Ectodermal cell (in vitro differentiated cells): Measurements from ENCODE around the gene FAM174C.
"Not testable (repeated sequence)": the region's sequence is repeated elsewhere in the genome, so short reads cannot be mapped to it uniquely, and the experiment has no call there.

ENCODE experiments used
- H3K27ac ChIP-seq: 2 replicates; pipeline ENCODE4 v1.7.0; 2013; ENCODE audit warnings: mild to moderate bottlenecking, low read depth, low read length; ENCODE audit not compliant: insufficient read depth, poor library complexity, severe bottlenecking
- H3K27me3 ChIP-seq: 2 replicates; pipeline ENCODE4 v1.7.0; 2013; ENCODE audit warnings: mild to moderate bottlenecking, low read length; ENCODE audit not compliant: insufficient read depth, control insufficient read depth, poor library complexity, severe bottlenecking
- H3K36me3 ChIP-seq: one replicate; pipeline ENCODE4 v1.7.0; 2013; ENCODE audit warnings: low read length; ENCODE audit not compliant: control insufficient read depth, insufficient read depth
- H3K4me1 ChIP-seq: one replicate; pipeline ENCODE4 v1.7.0; 2013; ENCODE audit warnings: low read length; ENCODE audit not compliant: control insufficient read depth, insufficient read depth
- H3K4me3 ChIP-seq: 2 replicates; pipeline ENCODE4 v1.7.0; 2013; ENCODE audit warnings: low read depth, low read length, control low read depth; ENCODE audit not compliant: insufficient read depth
- H3K9me3 ChIP-seq: 2 replicates; pipeline ENCODE4 v1.7.0; 2013; ENCODE audit warnings: mild to moderate bottlenecking, low read length, moderate library complexity; ENCODE audit not compliant: control insufficient read depth
- WGBS, 2 experiments: methylation state at CpG; one replicate each; pipeline ENCODE4 v1.1.7; 2013; ENCODE audit warnings: missing lambda C conversion rate in 2 of 2; 5-methylcytosine and 5-hydroxymethylcytosine counted together

FAM174C gene

DNA sequence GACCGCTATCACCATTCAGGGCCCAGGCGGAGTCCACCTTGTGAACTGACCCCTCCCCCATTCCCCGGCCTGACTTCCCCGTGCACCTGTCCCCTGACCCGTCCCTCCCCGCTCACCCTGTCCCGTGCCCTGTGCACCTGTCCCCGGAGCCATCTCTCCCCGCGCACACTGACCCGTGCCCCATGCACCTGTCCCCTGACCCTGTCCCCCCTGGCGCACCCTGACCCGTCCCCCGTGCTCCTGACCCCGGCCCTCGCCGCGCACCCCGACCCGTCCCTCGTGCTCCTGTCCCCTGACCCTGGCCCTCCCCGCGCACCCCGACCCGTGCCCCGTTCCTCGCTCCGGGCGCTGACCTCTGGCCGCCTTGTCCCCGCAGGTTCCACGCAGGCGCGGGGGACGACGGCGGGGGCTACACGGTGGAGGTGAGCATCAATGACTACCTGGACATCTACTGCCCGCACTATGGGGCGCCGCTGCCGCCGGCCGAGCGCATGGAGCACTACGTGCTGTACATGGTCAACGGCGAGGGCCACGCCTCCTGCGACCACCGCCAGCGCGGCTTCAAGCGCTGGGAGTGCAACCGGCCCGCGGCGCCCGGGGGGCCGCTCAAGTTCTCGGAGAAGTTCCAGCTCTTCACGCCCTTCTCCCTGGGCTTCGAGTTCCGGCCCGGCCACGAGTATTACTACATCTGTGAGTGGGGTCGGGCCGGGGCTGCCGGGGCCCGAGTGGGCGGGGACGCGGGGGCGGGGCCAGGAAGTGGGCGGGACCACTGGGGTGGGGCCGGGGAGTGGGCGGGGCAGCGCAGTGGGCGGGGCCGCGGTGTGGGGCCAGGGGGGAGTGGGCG is 20.1 kb downstream of the FAM174C start:
- Histone ChIP-seq H3K4me1 (peaks cover under 1% of the 10 kb centered on the region), H3K4me3 (no peak overlapping the region), H3K27me3 (peaks cover 19% of the 10 kb centered on the region), H3K36me3 (no peaks in the 10 kb centered on the region), H3K9me3 (no peaks in the 10 kb centered on the region), H3K27ac (no peak overlapping the region)
- WGBS, 2 experiments: 46% methylated on average over 82 of the region's 82 CpGs

DNA sequence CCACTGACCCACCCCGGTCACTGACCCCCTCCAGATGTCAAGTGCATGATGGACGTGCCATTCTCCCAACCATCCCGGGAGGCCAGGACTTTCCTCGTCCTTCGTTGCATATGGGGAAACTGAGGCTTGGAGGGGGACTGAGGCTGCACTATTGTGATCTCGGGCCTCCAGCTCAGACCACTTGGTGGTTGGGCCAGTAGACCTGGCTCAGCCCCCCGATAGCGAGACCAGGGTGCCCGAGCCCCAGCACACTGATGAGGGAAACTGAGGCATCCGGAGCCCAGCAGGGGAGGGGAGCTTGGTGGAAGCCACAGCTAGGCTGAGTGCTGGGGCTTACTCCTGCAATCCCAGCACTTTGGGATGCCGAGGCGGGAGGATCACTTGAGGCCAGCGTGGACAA is 20.7 kb downstream of the FAM174C start:
- Histone ChIP-seq H3K36me3 (no peaks in the 10 kb centered on the region), H3K4me3 (no peak overlapping the region), H3K4me1 (no peaks in the 10 kb centered on the region), H3K27me3 (peaks cover 19% of the 10 kb centered on the region), H3K9me3 (no peaks in the 10 kb centered on the region), H3K27ac (no peak overlapping the region)
- 95% methylated on average over 13 of the region's 13 CpGs for WGBS, 2 experiments

DNA sequence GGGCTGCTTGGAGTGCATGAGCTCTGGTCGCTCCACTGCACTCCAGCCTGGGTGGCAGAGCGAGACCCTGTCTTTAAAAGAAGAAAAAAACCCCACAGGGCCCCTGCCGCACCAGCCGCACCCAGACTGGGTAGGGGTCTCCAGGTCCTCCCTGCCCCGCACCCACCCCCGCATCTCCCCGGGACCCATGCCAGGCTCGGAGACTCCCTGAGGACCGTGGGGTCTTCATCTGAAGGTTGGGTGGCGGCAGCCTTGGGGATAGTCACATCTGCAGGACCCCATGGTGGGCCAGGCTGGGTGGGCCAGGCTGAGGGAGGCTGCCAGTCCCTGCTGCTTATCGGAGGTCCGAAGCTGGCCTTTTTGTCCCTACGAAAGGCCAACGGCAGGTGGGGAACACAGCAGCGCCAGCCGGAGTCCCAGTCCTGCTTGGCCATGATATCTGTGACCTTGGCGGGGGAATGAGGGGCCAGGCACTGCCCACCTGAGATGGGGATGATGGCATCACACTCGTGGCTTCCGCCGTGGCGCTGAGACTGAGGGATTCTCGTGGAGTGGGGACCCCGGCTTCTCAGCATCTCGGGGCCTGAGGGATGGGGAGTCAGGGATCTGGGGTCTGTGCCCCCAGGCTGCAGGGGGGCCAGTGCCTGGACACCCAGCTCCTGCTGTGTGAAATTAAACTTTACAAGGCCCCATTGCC is 21.4 kb downstream of the FAM174C start:
- no peaks in the 10 kb centered on the region for H3K36me3 ChIP-seq

GRCh38 chr19:1298235-1298634 is 22.9 kb downstream of the FAM174C start:
- H3K4me1 ChIP-seq: no peaks in the 10 kb centered on the region
- H3K27me3 ChIP-seq: peaks cover 19% of the 10 kb centered on the region
- no peak overlapping the region for H3K27ac ChIP-seq
- no peaks in the 10 kb centered on the region for H3K36me3 ChIP-seq
- 91% methylated on average over 8 of the region's 8 CpGs for WGBS, 2 experiments
- H3K9me3 ChIP-seq: no peaks in the 10 kb centered on the region
- H3K4me3 ChIP-seq: no peak overlapping the region

More for the DNA sequence above, 21.4 kb downstream of the FAM174C start:
- Histone ChIP-seq H3K4me1 (no peaks in the 10 kb centered on the region), H3K27ac (no peak overlapping the region), H3K27me3 (peaks cover 19% of the 10 kb centered on the region), H3K9me3 (no peaks in the 10 kb centered on the region), H3K4me3 (no peak overlapping the region)
- 95% methylated on average over 24 of the region's 24 CpGs for WGBS, 2 experiments

GRCh38 chr19:1299801-1300200 is 24.5 kb downstream of the FAM174C start:
- H3K9me3 ChIP-seq: no peaks in the 10 kb centered on the region
- H3K36me3 ChIP-seq: no peaks in the 10 kb centered on the region
- H3K4me1 ChIP-seq: no peaks in the 10 kb centered on the region
- WGBS, 2 experiments: 92 to 94% methylated on average over 34 of the region's 34 CpGs
- H3K27me3 ChIP-seq: peaks cover 8% of the 10 kb centered on the region
- H3K4me3 ChIP-seq: no peak overlapping the region
- no peak overlapping the region for H3K27ac ChIP-seq

DNA sequence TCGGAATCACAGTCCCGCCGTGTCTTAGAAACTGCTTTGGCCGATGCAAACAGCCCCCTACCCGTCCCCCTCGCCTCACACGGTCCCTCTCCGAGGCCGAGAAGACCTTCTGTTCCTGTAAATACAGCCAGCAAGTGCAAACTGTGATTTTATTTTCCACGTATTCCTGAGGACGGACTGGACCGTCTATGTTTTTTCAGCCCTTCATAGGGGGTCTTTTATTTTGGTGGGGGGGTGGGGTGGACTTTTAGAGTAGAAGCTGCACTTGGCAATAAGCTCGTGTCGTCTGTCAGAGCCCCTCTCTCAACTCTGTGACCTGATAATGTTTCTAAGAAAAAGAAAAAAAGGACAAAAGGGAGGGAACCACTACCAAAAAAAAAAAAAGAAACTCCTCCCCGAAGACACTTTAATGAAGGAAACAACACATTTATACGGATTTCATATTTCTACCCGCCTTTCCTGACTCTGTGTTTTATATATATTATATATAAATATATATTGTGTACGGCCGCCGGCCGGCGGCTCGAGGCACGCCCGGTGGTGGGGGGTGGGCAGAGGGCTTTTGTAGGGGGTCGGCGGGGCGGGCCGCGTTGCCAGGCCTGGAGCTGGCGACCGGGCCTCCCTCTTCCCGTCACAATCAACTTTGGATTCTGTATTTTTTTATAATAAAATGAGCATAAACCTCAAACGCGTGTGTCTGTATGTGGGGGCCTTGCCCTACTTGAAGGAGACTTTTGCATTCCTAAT is 25.6 kb downstream of the FAM174C start:
- Histone ChIP-seq H3K4me3 (no peak overlapping the region), H3K27me3 (no peaks in the 10 kb centered on the region), H3K9me3 (no peaks in the 10 kb centered on the region), H3K36me3 (no peaks in the 10 kb centered on the region), H3K27ac (no peak overlapping the region), H3K4me1 (no peaks in the 10 kb centered on the region)
- WGBS, 2 experiments: 93 to 94% methylated on average over 29 to 31 of the region's 35 CpGs

DNA sequence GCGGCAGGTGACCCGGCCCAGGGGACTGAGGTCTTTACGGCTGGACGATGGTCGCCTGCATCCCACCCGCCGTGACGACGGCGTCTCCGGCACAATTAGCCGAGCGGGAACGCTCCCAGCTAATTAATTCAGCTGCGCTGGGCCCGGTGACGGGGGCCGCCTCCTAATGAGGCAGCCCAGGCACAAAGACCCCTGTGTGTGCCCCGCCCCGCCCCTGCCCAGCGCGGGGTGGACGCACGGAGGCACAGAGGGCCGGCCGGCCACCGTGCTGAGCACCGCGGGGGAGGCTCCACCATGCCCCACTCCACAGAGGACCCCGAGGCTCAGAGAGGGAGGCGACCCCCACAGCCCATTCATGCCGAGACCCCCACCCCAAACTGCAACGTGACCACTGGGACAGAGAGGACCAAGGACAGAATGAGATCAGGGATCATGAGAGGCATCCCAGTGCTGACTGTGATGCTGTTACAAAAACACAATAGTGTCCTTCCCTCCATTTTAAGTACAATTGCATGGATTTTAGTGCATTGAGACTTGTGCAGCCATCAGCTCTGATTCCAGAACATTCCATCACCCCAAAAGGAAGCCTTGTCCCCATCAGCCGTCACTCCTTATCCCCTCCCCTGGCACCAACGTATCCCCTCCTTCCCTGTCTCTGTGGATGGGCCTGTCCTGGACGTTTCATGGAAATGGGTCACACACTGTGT is 27.4 kb downstream of the FAM174C start:
- 74 to 80% methylated on average over 36 of the region's 36 CpGs for WGBS, 2 experiments
- Histone ChIP-seq H3K27me3 (no peaks in the 10 kb centered on the region), H3K36me3 (no peaks in the 10 kb centered on the region), H3K4me1 (no peaks in the 10 kb centered on the region), H3K9me3 (no peaks in the 10 kb centered on the region), H3K4me3 (no peak overlapping the region), H3K27ac (no peak overlapping the region)

GRCh38 chr19:1304197-1304924 is 29.0 kb downstream of the FAM174C start:
- Histone ChIP-seq H3K4me1 (no peaks in the 10 kb centered on the region), H3K9me3 (no peaks in the 10 kb centered on the region), H3K36me3 (no peaks in the 10 kb centered on the region), H3K27me3 (no peaks in the 10 kb centered on the region), H3K4me3 (no peak overlapping the region), H3K27ac (no peak overlapping the region)
- 94% methylated on average over 28 of the region's 28 CpGs for WGBS, 2 experiments

DNA sequence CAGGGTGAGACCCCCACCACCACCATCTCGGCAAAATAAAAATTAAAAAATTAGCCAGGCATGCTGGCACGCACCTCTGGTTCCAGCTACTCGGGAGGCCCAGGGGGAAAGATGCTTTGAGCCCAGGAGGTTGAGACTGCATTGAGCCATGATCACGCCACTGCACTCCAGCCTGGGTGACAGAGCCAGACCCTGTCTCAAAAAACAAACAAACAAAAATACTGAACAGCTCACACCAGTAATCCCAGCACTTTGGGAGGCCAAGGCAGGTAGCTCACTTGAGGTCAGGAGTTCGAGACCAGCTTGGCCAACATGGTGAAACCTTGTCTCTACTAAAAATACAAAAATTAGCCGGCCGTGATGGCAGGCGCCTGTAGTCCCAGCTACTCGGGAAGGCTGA is 30.0 kb downstream of the FAM174C start:
- H3K36me3 ChIP-seq, H3K4me1 ChIP-seq, H3K4me3 ChIP-seq, H3K27me3 ChIP-seq, H3K9me3 ChIP-seq, H3K27ac ChIP-seq: not testable (repeated sequence)
- WGBS, 2 experiments: 92% methylated on average over 9 of the region's 9 CpGs
